ENCODE results near the gene CCDC92. TPM values are rescaled to one million over a fixed set of nuclear protein-coding genes. Genes with fewer than 3 reads are reported as not detected.
A peak's percentile ranks its signal among the peaks of the same experiment; 100 is the strongest.

CCDC92 gene
- polyA plus RNA-seq, 2 of the 4 experiments (the other 2 are of a cell fraction), result 27.2 to 27.5 TPM

GRCh38 chr12:123895451-123895850, 77.2 kb downstream of the CCDC92 start (continued):
- TF ChIP-seq ZSCAN20 (CRISPR knock-in tag; IDR thresholded peaks at IDR 0.05) (no peak), ESRRA (IDR thresholded peaks at IDR 0.05; ENCODE audit: borderline replicate concordance, low read length) (no peak), SMC3 (IDR thresholded peaks at IDR 0.05) (no peak), GATA3 (IDR thresholded peaks at IDR 0.05; ENCODE audit: borderline replicate concordance) (no peak), BCL3 (IDR thresholded peaks at IDR 0.05) (no peak), E2F6 (IDR thresholded peaks at IDR 0.05; ENCODE audit: borderline replicate concordance, low read depth) (no peak), RCOR1 (IDR thresholded peaks at IDR 0.05; ENCODE audit: low read depth, low read length) (no peak), ZNF302 (CRISPR knock-in tag; IDR thresholded peaks at IDR 0.05) (no peak), NPAS2 (CRISPR knock-in tag; IDR thresholded peaks at IDR 0.05; ENCODE audit: borderline replicate concordance) (no peak)
- TF ChIP-seq, protein P1, sequence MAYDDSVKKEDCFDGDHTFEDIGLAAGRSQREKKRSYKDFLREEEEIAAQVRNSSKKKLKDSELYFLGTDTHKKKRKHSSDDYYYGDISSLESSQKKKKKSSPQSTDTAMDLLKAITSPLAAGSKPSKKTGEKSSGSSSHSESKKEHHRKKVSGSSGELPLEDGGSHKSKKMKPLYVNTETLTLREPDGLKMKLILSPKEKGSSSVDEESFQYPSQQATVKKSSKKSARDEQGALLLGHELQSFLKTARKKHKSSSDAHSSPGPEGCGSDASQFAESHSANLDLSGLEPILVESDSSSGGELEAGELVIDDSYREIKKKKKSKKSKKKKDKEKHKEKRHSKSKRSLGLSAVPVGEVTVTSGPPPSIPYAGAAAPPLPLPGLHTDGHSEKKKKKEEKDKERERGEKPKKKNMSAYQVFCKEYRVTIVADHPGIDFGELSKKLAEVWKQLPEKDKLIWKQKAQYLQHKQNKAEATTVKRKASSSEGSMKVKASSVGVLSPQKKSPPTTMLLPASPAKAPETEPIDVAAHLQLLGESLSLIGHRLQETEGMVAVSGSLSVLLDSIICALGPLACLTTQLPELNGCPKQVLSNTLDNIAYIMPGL (CRISPR knock-in tag; IDR thresholded peaks at IDR 0.05; ENCODE audit: borderline replicate concordance), result no peak

DNA sequence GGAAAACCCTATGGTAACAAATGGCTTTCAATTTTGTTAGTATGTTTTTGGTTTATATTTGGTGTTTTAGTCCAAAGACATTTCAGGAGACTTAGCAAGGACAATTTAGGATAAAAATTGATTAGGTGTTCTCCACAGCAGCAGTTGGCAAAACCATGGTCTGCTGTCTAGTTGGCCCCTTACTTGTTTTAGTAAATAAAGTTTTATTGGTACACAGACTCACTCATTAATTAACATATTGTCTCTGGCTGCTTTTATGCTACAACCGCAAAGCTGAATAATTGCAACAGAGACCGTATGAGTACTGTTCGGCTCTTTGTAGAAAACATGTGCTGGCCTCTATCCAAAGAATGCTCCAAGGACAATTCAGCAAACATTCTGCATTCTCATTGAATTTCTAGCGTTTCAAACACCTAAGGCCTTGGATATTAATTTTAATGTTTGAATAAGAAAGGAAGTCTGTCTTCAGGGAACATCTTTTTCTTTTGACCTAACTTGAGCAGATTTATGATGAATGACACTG, 77.7 kb downstream of the CCDC92 start:
- no peak overlapping the region for H3K4me2 ChIP-seq
- H3K4me1 ChIP-seq, result peaks cover 10% of the 10 kb centered on the region; the same call in 2 of the 3 replicates
- ChIA-PET CTCF (no interaction called here), POLR2A (no interaction called here)
- no peak overlapping the region for H3K27ac ChIP-seq
- FAIRE-seq, result peak; percentile 7
- TF ChIP-seq HEYL (CRISPR knock-in tag; IDR thresholded peaks at IDR 0.05), result no peak
- no peak for TF ChIP-seq SMC3 (IDR thresholded peaks at IDR 0.05)
- TF ChIP-seq CEBPB (IDR thresholded peaks at IDR 0.05), result no peak
- no peak for TF ChIP-seq MAFK (IDR thresholded peaks at IDR 0.05; ENCODE audit: partially characterized antibody)
- no peak for TF ChIP-seq NR3C1 (IDR thresholded peaks at IDR 0.05)
- TF ChIP-seq ZNF302 (CRISPR knock-in tag; IDR thresholded peaks at IDR 0.05), result no peak
- TF ChIP-seq E2F6 (IDR thresholded peaks at IDR 0.05; ENCODE audit: borderline replicate concordance, low read depth), result no peak
- TF ChIP-seq, protein P2, sequence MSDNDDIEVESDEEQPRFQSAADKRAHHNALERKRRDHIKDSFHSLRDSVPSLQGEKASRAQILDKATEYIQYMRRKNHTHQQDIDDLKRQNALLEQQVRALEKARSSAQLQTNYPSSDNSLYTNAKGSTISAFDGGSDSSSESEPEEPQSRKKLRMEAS (IDR thresholded peaks at IDR 0.05), result no peak
- TF ChIP-seq JUNB (IDR thresholded peaks at IDR 0.05), result no peak
- TF ChIP-seq TFCP2L1 (CRISPR knock-in tag; IDR thresholded peaks at IDR 0.05), result no peak
- no peaks in the 10 kb centered on the region for H3K9me3 ChIP-seq
- no peak overlapping the region for H3K4me3 ChIP-seq
- DNase-seq (ENCODE audit: low read depth in 1 of 2, low spot score in 1 of 2), result no peak
- no peak for ATAC-seq
- 51% methylated on average over 4 of the region's 4 CpGs for WGBS (ENCODE audit: missing lambda C conversion rate)

- H3K4me1 ChIP-seq, result peaks cover 10% of the 10 kb centered on the region; the same call in 2 of the 3 replicates
- POLR2A ChIA-PET, result no interaction called here
- WGBS (ENCODE audit: missing lambda C conversion rate), result 40% methylated on average over 6 of the region's 9 CpGs
- no peak for FAIRE-seq
- ATAC-seq, result no peak; a peak in 2 of 6 replicates
- H3K9me3 ChIP-seq, result no peaks in the 10 kb centered on the region
- H3K4me2 ChIP-seq, result no peak overlapping the region
- no peak overlapping the region for H3K4me3 ChIP-seq
- CTCF ChIA-PET, result interaction anchor here (0.7 to 0.8 kb wide), 2 partner anchors 12 to 21 kb away, joined by 4 read pairs; no protein-coding TSS in a partner anchor
- TF ChIP-seq, protein P3, sequence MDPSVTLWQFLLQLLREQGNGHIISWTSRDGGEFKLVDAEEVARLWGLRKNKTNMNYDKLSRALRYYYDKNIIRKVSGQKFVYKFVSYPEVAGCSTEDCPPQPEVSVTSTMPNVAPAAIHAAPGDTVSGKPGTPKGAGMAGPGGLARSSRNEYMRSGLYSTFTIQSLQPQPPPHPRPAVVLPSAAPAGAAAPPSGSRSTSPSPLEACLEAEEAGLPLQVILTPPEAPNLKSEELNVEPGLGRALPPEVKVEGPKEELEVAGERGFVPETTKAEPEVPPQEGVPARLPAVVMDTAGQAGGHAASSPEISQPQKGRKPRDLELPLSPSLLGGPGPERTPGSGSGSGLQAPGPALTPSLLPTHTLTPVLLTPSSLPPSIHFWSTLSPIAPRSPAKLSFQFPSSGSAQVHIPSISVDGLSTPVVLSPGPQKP (IDR thresholded peaks at IDR 0.05; ENCODE audit: low read depth, low read length), result no peak
- TF ChIP-seq ZFP36 (IDR thresholded peaks at IDR 0.05; ENCODE audit: borderline replicate concordance, partially characterized antibody) (no peak), CBX2 (IDR thresholded peaks at IDR 0.05; ENCODE audit: borderline replicate concordance, low read depth) (no peak), NR3C1 (IDR thresholded peaks at IDR 0.05) (no peak), RARB (CRISPR knock-in tag; IDR thresholded peaks at IDR 0.05) (no peak), CHD4 (IDR thresholded peaks at IDR 0.05; ENCODE audit: borderline replicate concordance) (no peak), POLR2A (IDR thresholded peaks at IDR 0.05; ENCODE audit: low read length) (no peak), TP53 (CRISPR knock-in tag; IDR thresholded peaks at IDR 0.05) (no peak), RNF2 (IDR thresholded peaks at IDR 0.05; ENCODE audit: borderline replicate concordance, low read depth) (no peak), JUN (IDR thresholded peaks at IDR 0.05) (no peak), USF2 (IDR thresholded peaks at IDR 0.05) (no peak), HDAC2 (IDR thresholded peaks at IDR 0.05) (no peak), EHMT2 (IDR thresholded peaks at IDR 0.05; ENCODE audit: low read depth) (no peak)
- TF ChIP-seq, protein P4, sequence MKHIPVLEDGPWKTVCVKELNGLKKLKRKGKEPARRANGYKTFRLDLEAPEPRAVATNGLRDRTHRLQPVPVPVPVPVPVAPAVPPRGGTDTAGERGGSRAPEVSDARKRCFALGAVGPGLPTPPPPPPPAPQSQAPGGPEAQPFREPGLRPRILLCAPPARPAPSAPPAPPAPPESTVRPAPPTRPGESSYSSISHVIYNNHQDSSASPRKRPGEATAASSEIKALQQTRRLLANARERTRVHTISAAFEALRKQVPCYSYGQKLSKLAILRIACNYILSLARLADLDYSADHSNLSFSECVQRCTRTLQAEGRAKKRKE (CRISPR knock-in tag; IDR thresholded peaks at IDR 0.05; ENCODE audit: low read depth), result no peak
- no peak for DNase-seq (ENCODE audit: low read depth in 1 of 2, low spot score in 1 of 2)
- no peak overlapping the region for H3K27ac ChIP-seq
Observed at GRCh38 chr12:123893276-123893675, 79.4 kb downstream of the CCDC92 start.

Measured in A549 (cell line).